NAMALWA (cell line): ENCODE measurements around the gene NETO2.
"Not testable (repeated sequence)": the region's sequence is repeated elsewhere in the genome, so short reads cannot be mapped to it uniquely, and the experiment has no call there.

Experiments
- DNase-seq: peaks from one replicate; pipeline ENCODE4 v3.0.0-alpha.2; 2015; ENCODE audit warnings: low spot score

Gene NETO2

GRCh38 chr16:47143677-47144558, at the start of gene NETO2:
Gene NETO2 (minus strand): TSS chr16:47143945. CDS start chr16:47143612, 333 bp downstream.
- no peak for DNase-seq

- no peak for DNase-seq
Measured at GRCh38 chr16:47182318-47182717, 38.6 kb upstream of the NETO2 start.

GRCh38 chr16:47181066-47181465, 37.3 kb upstream of the NETO2 start:
- not testable (repeated sequence) for DNase-seq

GRCh38 chr16:47180073-47180472, 36.3 kb upstream of the NETO2 start:
- DNase-seq = no peak

- DNase-seq = no peak
Measured at GRCh38 chr16:47175152-47175551, 31.4 kb upstream of the NETO2 start.

- no peak for DNase-seq
Measured at GRCh38 chr16:47162670-47163420, 19.1 kb upstream of the NETO2 start.

- DNase-seq = no peak
Measured at GRCh38 chr16:47161464-47161863, 17.7 kb upstream of the NETO2 start.

- no peak for DNase-seq
Measured at GRCh38 chr16:47160422-47160821, 16.7 kb upstream of the NETO2 start.

GRCh38 chr16:47158992-47159391, 15.2 kb upstream of the NETO2 start:
- DNase-seq = no peak

- DNase-seq = no peak
Measured at GRCh38 chr16:47156680-47157215, 13.0 kb upstream of the NETO2 start.

- not testable (repeated sequence) for DNase-seq
Measured at GRCh38 chr16:47152501-47152900, 8.8 kb upstream of the NETO2 start.

- DNase-seq = no peak
Measured at GRCh38 chr16:47150067-47150466, 6.3 kb upstream of the NETO2 start.

- DNase-seq = no peak
Measured at GRCh38 chr16:47144559-47144877, 773 bp upstream of the NETO2 start.

- no peak for DNase-seq
Measured at GRCh38 chr16:47142821-47143676, 696 bp downstream of the NETO2 start.

- peak; percentile 55 for DNase-seq
Measured at GRCh38 chr16:47142486-47142820, 1.3 kb downstream of the NETO2 start.

- DNase-seq = peak; percentile 94
Measured at GRCh38 chr16:47141773-47142485, 1.8 kb downstream of the NETO2 start.

GRCh38 chr16:47140686-47141085, 3.1 kb downstream of the NETO2 start:
- no peak for DNase-seq

- DNase-seq = no peak
Measured at GRCh38 chr16:47139561-47140185, 4.1 kb downstream of the NETO2 start.

GRCh38 chr16:47137925-47138324, 5.8 kb downstream of the NETO2 start:
- DNase-seq = not testable (repeated sequence)

- DNase-seq = no peak
Measured at GRCh38 chr16:47136099-47136842, 7.5 kb downstream of the NETO2 start.
